Activated CD8-positive, alpha-beta memory T cell treated with anti-CD3 and anti-CD28 coated beads, Interleukin-2, amount 50 U/mL, for 24 hours (primary cell): ENCODE measurements around the gene RACK1.

Source experiments
- DNase-seq: peaks from one replicate; pipeline ENCODE4 v3.0.0-alpha.2; 2020; ENCODE audit errors: extremely low read depth

The RACK1 gene

DNA sequence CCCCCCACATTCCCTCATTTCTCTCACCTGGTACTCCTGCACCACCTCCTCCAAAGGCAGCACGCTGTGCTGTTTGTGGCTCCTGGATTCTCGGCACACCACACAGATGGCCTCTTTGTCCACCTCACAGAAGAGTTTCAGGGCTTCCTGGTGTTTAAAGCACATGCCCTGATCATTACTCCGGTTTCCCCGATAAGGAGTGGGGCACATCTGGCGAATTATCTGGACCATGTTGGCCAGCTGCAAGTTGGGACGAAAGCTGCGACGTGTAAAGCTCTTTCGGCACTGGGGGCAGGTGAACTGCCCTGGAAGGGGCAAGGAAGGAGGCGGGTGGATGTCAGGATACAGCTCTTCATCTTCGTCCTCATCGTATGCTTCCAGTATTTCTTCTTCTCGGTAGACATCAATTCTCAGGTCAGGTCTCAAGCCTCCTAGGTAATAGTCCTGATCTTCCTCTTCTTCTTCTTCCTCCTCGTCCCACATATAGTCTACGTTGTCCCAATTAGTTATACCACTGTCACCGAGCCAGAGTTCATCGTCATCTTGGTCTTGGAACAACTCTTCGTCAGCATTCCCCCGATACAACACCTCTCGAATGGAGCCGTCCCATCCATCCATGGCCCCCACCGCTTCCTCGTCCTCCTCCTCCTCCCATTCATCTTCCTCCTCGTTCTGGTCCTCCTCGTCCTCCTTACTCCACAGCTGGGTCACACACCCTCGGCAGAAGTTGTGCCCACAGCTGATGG, 16.4 kb upstream of the RACK1 start:
- no peak for DNase-seq

DNA sequence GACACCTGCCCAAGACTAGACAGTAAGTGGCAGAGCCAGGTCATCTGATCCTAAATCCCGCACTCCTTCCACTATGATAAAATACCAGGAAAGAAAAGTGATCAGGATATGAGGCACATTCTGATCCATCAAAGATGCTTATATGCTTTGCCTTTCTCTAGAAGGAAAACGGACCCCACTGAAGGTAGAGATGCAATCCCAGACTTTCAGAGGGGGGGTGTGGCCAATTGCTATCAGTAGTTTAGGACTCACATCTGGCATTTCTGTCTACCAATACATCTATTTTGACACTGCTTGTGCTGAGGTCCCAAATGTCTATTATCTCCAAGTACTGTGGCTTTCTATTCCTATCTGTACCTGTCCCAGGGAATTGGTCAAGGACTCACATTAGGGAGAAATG, 15.6 kb upstream of the RACK1 start:
- DNase-seq, result no peak

DNA sequence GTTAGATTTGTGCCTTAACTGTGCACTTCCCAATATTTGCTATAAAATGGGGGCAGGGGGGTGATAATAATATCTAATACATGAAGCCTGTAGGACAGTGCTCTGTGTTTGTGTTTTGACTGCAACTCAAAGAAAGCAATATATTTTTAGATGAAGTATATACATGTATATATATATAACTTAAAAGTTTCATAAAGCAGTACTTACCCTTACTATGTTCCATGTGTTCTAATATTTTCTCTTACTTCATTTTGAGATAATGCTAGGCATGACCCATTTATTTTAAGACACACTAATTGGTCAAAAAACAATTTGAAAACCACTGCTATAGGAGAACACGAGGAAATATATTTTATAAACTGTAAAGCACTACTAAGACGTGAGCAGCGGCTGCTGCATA, 14.9 kb upstream of the RACK1 start:
- DNase-seq, result no peak

DNA sequence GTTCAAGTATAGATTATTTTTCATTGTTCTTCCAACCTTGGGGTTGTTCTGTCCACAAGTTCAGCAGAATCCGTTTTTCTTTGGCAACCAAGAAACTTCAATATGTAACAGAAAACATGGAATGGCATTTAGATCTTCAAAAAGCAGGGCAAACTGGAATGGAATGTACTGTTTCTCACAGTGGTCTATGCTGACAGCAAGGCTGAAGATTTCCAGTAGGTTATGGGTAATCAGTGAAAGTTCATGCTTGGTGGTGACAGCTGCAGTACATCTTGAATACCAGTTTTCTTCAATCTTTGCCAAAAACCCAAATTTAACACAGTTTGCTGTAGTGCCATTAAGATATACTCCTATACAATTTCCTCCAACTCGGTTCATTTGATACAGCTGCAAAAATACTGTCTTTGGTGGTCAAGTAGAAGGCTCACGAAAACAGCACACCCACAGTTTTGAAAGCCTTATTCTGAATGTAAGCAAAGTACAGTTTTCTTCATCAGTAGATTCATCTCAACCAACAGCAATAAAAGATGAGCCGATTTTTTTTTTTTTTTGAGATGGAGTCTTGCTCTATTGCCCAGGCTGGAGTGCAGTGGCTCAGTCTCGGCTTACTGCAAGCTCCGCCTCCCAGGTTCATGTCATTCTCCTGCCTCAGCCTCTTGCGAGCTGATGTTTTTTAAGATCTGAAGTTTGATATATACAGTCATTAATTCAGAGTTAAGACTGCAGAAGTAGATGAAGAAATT, 12.3 kb upstream of the RACK1 start:
- DNase-seq, result no peak

DNA sequence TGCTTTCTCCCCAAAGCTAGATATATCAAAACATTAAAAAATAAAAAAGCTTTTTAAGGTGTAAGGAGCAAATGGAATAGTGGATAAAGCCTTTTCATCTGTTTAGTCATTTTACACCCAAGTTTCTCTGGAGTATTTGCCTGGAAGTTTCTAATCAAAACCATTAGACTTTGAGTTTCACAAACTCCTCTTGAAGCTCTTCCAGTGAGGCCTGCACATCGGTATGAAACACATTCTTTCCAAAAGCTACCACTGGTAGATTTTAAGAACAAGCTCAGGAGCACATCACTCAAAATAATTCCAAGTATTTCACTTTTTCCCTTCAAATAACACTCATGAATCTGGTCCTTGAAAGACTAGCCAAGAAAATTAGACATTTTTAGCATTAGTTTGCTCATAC, 11.6 kb upstream of the RACK1 start:
- no peak for DNase-seq

DNA sequence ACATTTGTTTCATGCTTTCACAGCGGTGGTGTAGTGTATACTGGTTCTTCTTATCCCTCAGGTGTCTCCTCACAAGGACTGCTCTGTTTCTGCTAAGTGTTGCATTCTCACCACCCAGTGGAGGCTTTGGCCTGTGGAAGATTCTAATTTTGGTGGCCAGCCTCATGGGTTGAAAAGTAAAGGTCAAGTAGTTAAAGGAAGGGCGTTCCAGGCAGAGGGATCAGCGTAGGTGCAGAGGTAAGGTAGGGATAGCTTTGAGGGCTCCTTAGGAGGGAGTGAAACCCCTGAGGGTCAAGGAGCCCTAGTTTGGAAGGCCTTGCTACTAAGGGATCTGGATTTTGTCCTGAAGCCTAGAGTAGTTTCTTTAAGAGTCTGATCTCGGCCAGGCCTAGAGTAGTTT, 4.6 kb upstream of the RACK1 start:
- DNase-seq, result no peak

DNA sequence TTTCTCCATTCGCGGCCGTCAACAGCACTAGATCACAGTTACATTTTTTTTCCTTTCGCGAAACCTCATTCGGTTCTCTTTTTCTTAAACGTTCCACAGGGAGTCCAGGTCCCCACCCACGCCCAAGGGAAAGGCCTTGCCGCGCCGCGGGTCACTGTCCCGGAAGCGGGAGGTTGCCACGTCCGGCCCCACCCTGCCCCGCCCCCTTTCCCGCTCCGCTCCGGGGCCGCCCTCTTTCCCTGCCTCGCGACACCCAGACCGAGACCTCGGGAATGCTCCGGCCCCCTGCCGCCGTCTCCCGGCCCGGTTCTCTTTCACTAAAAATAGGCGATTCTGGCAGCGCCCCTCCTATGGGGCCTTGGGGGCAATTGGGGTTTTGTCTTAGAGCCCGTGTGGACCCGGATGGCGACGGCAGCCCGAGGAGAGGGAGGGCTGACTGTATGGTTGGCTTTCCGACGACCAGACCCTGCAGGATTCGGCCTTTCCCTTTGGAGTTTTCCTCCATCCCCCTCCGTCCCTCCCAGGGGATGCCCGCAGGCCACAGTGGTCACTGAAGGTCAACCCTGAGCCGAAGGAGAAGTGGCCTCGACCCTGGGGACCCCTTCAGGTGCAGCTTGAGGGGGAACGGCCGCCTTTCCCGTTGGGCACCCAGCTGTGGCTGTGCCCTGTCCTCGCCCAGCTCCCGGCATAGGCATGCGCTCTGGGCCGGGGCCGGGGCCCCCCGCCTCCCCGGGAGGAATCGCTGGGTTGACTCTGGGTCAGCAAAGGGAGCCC, 2.8 kb upstream of the RACK1 start:
- DNase-seq, result peak; percentile 64

DNA sequence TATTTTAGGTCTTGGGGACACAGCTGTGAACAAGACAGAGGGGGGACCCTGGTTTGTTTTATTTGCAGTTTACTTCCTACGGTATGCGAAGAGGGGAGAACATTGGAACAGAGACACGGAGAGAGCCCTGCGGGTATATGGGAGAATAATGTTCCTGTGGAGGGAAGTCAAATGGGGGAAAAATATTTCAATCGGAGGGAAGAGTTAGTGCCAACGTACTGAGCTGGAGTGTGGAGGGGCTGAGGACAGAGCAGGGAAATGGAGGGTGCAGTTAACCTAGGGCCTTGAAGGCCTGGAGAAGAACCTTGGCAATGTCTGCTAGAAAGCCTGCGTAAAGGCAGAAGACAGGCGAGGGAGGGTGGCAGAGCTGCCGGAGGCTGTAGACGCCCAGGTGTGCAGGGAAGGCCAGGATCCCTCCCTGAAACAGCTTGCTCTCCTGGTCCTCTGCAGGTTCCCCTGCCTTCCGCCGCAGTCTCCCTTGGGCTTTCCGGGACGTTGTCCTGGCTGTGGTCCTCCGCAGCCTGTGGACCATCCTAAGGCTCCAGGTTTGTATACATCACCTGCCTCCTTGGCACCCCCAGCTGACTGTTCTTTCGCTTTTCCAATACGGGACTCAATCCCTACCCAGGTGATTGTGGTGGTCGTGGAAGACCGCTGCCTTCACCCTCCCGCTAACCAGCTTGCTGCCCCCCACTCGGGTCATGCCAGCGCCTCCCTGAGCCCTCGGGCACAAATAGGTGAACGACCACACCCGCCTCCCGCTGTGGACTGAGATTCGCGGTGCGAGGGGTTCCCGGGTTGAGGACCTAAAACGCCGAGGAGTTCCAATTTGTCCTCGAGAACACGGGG, 1.9 kb upstream of the RACK1 start:
- DNase-seq, result no peak

DNA sequence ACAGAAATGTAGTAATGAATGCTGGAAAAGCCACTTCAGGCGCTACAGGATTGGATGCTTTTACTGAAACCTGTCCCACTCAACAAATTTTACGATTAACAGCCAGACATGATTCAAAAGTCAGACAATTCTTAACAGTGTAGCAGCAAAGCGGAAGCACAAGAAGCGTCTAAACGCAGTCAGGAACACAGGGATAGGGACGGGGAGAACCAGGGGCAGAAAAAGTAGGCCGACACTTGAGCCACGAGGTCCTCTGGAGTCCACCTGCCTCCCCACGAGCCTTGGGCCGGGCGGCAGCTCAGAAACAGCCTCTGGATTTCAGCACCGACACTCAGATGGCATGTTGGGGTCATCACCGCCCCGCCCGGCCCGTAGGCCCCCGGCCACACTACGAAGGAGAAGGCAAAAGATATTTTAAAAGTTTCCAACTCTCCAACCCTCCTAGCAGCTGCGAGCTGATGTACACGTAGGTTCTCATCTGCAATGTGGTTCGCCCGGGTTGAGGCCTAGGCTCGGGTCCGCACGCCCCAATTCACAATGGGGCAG, 615 bp downstream of the RACK1 start:
- no peak for DNase-seq

DNA sequence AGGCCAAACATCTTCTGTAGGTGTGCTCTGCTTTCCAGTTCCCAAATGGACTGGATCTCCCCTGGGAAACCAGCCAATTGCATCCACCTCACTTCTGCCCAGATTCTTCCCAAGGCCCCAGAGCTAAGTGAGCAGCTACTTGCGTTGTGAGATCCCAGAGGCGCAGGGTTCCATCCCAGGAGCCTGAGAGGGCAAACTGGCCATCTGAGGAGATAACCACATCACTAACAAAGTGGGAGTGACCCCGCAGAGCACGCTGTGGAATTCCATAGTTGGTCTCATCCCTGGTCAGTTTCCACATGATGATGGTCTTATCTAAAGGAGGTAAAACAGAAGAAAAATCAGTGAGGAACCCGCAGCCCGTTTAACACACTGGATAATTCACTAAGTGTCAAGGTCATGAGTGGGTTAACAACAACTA, 1.7 kb downstream of the RACK1 start:
- DNase-seq, result no peak

DNA sequence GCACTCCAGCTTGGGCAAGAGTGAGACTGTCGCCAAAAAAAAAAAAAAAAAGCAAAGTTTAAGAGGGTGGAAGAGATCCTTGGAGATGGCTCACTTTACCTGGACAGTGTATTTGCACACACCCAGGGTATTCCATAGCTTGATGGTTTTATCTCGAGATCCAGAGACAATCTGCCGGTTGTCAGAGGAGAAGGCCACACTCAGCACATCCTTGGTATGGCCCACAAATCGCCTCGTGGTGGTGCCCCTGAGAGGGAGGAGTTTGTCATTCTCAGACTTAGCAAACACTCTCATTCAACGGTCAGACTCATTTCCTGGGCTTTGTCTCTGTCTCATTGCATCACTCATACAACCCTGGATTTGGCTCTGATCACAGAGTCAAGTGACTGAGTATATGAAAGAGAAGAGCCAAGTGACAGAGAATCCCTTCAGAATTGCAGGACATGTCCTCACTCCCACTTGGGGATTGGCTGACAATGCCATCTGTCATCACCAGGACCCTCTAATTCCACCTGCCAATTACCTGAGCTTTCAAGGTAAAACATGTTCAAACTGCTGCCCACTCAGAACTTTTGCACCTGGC, 2.2 kb downstream of the RACK1 start:
- DNase-seq, result peak; percentile 33

DNA sequence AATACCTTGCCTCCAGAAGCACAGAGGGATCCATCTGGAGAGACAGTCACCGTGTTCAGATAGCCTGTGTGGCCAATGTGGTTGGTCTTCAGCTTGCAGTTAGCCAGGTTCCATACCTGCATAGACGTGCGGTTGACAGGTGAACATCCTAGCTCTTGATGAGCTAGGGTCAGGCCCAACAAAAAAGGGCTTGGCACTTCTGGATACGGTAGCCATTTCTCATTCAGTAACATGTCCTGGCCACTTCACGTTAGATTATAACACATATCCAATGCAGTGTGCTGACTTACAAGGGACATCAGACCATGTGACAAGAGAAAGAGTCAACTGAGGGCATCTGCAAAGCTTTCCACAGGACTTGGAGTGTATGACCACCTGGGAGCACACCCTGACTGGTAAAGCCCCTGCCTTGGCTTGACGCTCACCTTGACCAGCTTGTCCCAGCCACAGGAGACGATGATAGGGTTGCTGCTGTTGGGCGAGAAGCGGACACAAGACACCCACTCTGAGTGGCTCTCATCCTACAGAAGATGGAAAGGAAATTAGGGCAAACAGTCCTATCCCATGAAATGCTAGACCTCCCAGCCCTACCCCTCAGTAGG, 4.5 kb downstream of the RACK1 start:
- DNase-seq, result no peak

DNA sequence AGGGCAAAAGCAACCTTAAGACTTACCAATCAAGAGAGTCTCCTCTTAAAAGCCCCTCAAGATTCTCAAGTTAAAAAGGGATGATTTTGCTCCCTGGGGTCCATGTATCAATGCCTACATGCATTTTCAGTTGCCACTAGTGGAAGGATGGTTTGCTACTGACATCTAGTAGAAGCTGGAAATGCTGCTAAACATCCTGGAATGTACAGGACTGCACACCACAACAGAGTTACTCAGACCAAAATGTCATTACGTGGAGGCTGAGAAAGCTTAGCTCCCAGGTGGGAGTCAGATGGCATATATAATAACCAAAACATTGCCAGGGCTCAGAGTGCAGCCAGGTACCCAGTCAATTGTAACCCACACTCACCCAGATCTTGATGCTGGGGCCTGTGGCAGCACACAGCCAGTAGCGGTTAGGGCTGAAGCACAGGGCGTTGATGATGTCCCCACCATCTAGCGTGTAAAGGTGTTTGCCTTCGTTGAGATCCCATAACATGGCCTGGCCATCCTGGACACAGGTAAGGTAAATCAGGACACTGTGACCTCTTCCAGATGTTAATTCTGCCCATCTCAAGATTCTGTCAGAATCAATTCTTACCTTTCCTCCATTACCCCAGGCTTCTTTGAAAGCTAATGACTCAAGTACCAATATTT, 5.8 kb downstream of the RACK1 start:
- DNase-seq, result no peak

DNA sequence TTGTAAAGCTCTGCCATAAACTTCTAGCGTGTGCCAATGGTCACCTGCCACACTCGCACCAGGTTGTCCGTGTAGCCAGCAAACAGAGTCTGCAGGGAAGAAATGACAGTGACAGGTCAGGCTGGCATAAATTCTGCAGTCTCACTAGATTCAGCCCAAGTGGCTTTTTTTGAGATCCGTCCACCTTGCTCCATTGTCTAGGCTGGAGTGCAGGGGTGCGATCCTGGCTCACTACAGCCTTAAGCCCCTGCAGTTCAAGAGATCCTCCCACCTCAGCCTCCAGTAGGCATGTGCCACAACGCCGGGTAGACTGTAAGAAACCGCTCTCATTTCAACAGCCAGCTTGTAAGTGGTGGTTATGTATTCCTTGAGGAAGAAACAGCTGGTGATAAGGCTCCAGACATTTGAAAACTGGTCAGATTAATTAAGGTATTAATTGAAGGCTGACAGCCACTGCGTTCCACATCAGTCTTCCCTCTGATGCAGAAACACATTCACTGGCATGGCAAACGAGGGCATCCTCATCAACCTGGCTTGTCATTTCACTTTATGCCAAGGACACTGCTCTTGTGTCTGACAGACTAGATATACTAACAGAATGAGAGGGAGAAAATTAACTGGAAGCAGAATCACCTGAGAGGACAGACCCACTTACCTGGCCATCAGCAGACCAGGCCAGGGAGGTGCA, 6.6 kb downstream of the RACK1 start:
- no peak for DNase-seq

DNA sequence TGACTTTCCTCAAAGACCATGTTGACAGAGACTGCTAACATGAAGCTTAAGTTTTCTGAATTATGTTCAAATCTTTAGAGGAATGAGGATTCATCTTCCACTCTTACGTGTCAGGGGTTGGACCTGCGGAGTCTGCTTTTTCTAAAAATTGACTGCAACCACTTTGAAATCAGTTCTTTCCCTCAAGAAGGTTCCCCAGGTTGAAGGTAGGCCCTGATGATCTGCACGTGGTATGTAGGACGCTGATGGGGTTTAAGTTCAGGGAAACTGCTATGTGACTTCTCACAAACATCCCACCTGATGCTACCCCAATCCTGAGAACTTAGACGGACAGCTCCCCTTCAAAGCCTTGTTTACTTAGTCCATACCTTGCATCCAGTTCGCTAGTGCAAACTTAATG, 7.2 kb downstream of the RACK1 start:
- no peak for DNase-seq

DNA sequence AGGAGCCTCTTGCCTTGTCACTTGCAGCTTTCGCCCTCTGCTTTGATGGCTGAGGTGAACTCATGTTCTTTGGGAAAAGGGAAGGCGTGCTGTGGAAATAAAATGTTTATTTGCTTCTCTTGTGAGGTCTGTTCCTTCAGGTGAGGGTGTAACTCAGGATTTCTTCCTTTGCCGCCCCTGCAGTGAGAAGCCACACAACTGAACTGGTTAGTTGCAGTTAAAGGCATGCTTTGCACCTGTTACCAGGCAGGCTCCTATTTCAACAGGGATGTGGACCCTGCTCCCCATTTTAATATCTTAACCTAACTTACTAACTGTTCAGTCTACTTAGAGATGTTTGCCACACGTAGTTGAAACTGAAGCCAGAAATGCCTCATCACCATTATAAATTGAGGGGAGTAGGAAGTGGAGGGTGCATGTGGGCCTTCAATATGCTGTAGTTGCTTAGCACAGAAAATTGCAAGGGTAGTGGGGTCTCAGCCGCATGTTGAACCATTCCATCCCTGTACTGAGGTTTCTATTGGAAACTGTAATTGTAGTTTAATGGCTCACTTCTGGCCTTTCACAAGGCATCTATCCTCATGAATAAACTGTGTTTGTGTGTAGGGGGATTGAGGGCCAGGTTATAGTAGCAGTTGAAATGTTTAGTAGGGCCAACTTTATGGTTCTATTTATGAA, 7.9 kb downstream of the RACK1 start:
- no peak for DNase-seq

DNA sequence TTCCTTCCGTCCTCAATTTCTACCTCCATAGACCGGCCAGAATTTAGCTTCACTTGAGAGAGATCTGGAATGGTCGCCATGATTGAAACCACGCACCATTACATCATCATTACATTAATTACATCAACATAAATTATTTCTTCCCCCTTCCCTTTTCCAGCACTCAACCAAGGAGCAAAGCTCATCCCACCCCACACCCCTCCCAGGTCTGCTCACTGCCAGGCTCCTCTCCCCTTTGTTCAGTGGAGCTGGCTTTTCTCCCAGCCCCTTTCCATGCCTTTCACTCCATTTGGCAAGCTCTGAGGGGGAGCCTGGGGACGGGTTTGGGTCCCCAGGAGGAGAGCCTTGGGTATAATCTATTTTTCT, 8.4 kb downstream of the RACK1 start:
- DNase-seq, result no peak

DNA sequence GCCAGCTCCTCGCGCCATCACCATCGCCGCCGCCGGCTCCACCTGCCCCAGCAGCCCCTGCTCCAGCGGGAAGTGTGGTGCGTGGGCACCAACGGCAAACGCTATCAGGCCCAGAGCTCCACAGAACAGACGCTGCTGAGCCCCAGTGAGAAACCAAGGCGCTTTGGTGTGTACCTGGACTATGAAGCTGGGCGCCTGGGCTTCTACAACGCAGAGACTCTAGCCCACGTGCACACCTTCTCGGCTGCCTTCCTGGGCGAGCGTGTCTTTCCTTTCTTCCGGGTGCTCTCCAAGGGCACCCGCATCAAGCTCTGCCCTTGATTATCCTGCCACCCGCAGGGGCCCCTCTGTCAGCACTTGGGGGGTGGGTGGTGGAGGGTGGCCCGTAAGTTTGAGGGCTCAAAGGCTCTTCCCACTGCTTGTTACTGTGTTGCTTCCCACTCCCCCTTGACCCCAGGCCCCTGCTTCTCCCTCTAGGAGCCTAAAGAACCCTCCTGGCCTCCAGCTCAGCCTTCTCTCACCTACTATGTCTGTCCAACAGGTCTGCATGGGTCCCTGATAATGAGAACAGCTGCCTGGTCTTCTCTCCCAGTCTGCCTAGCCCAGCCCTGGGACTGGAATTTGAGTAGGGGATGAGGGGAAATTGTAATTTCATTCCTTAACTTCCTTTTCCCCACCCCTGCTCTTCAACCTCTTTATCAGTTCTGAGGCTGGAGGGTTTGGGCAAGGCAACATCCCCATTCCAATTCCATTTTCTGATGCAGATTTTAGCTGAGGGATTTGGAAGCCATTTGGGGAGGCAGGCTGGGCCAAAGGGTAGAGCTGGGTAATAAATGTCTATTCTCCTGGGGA, 9.0 kb downstream of the RACK1 start:
- no peak for DNase-seq
